HepG2 (cell line): ENCODE measurements around the gene ICE2. TPM values are rescaled to one million over a fixed set of nuclear protein-coding genes. Genes with fewer than 3 reads are reported as not detected.

Experiments
- ATAC-seq: fragments of 200-7000 bp; cut with Tn5 transposase; 3 replicates; pipeline ENCODE4 v1.9.1; 2020; ENCODE audit warnings: mild to moderate bottlenecking, moderate library complexity
- BruUV-seq: library from RNA; stranded (reverse); fragments of 400-500 nt; replicated peaks from 2 replicates; lab custom pipeline; 2021; lab: Mats Ljungman, UMichigan
- CTCF ChIA-PET: fragments of 300-600 bp; formaldehyde crosslinking; extraction: SDS; loops from one replicate; lab custom pipeline; 2021; ENCODE audit warnings: low total read pairs, inconsistent platforms, low intra/inter-chr PET ratio; lab: Yijun Ruan, JAX
- POLR2A ChIA-PET: fragments of 350-600 bp; sonication (Branson Sonifier 250); formaldehyde crosslinking; loops from one replicate; lab custom pipeline; 2020; ENCODE audit warnings: antibody characterized with exemption, inconsistent platforms; lab: Yijun Ruan, JAX
- DNase-seq: peaks from one replicate; pipeline ENCODE4 v3.0.0-alpha.2; 2015; ENCODE audit warnings: low spot score
- FAIRE-seq: peaks from 3 replicates; lab custom pipeline; 2011; peaks lifted over from hg19 to GRCh38; lab: Jason Lieb, UNC
- H2AFZ ChIP-seq: one replicate; pipeline ENCODE4 v1.6.1; 2011; ENCODE audit warnings: low read length, inconsistent platforms
- H3K27ac ChIP-seq: fragments of 300-600 bp; 3 replicates; pipeline ENCODE4 v1.8.0; 2011; ENCODE audit warnings: mixed run types, mild to moderate bottlenecking, mixed read lengths, low read length, inconsistent platforms; ENCODE audit not compliant: insufficient read depth; ENCODE audit errors: extremely low read length
- H3K27me3 ChIP-seq, 2 experiments: fragments of 200-600 bp in 1 of 2; 2 replicates in 1 of 2; 3 replicates in 1 of 2; pipeline versions ENCODE4 v1.6.0 to v1.8.0; 2011; ENCODE audit warnings: low read length in 2 of 2, mild to moderate bottlenecking in 2 of 2, moderate library complexity in 2 of 2, inconsistent platforms in 1 of 2; ENCODE audit not compliant: insufficient read depth in 2 of 2, control insufficient read depth in 1 of 2
- H3K36me3 ChIP-seq, 2 experiments: fragments of 200-600 bp in 1 of 2; replicated peaks in 1 of 2; 2 replicates in 1 of 2; 3 replicates in 1 of 2; pipeline versions ENCODE4 v1.5.1 to v1.8.0; 2011; ENCODE audit warnings: low read length in 2 of 2, inconsistent platforms in 1 of 2; ENCODE audit not compliant: insufficient read depth in 2 of 2, control insufficient read depth in 1 of 2
- H3K4me1 ChIP-seq: 2 replicates; pipeline ENCODE4 v1.5.1; 2012; ENCODE audit warnings: low read length, inconsistent platforms; ENCODE audit not compliant: insufficient read depth
- H3K4me2 ChIP-seq: 2 replicates; pipeline ENCODE4 v1.6.0; 2011; ENCODE audit warnings: low read depth, low read length, inconsistent platforms
- H3K4me3 ChIP-seq, 3 experiments: fragments of 200-600 bp in 1 of 3; sonication (generic), shearing (Covaris generic) in 1 of 3; replicated peaks in 1 of 3; 2 replicates each; pipeline ENCODE4 v1.5.1; 2011 to 2016; ENCODE audit warnings: low read length in 3 of 3, inconsistent platforms in 2 of 3, low read depth in 2 of 3, mild to moderate bottlenecking in 2 of 3, control low read depth in 1 of 3, mixed read lengths in 1 of 3; ENCODE audit not compliant: insufficient read depth in 1 of 3
- H3K79me2 ChIP-seq: one replicate; pipeline ENCODE4 v1.6.1; 2011; ENCODE audit warnings: low read length, inconsistent platforms; ENCODE audit not compliant: insufficient read depth
- H3K9ac ChIP-seq: 2 replicates; pipeline ENCODE4 v1.6.0; 2011; ENCODE audit warnings: mild to moderate bottlenecking, low read depth, low read length, inconsistent platforms; ENCODE audit not compliant: insufficient read depth
- H3K9me3 ChIP-seq: 2 replicates; pipeline ENCODE4 v1.5.1; 2012; ENCODE audit warnings: mild to moderate bottlenecking, low read length
- H4K20me1 ChIP-seq: 2 replicates; pipeline ENCODE4 v1.6.0; 2011; ENCODE audit warnings: inconsistent platforms, mild to moderate bottlenecking, low read length, moderate library complexity; ENCODE audit not compliant: insufficient read depth
- BCL6 ChIP-seq: IDR thresholded peaks from 2 replicates; pipeline ENCODE4 v1.6.1; 2016; ENCODE audit warnings: missing genetic modification reagents, missing compliant biosample characterization
- BORCS8-MEF2B ChIP-seq: sonication (generic); formaldehyde crosslinking; IDR thresholded peaks from 2 replicates; pipeline ENCODE4 v1.8.0; 2022; ENCODE audit warnings: mild to moderate bottlenecking, missing genetic modification reagents
- CBX5 ChIP-seq: sonication (generic); formaldehyde crosslinking; IDR thresholded peaks from 2 replicates; pipeline ENCODE4 v1.4.0; 2020; ENCODE audit warnings: missing genetic modification reagents, borderline replicate concordance
- CEBPG ChIP-seq: IDR thresholded peaks from 2 replicates; pipeline ENCODE4 v1.6.1; 2016
- ERF ChIP-seq: IDR thresholded peaks from 2 replicates; pipeline ENCODE4 v1.6.1; 2018; ENCODE audit warnings: missing biosample characterization, missing genetic modification reagents
- FOXK2 ChIP-seq: fragments of 450-650 bp; IDR thresholded peaks from 2 replicates; pipeline ENCODE4 v1.6.1; 2016
- GATAD2A ChIP-seq: IDR thresholded peaks from 2 replicates; pipeline ENCODE4 v1.6.1; 2016
- GMEB1 ChIP-seq: sonication (generic); formaldehyde crosslinking; IDR thresholded peaks from 2 replicates; pipeline ENCODE4 v1.5.1; 2020; ENCODE audit warnings: missing genetic modification reagents, mild to moderate bottlenecking, borderline replicate concordance
- KLF12 ChIP-seq: sonication (generic); formaldehyde crosslinking; IDR thresholded peaks from 2 replicates; pipeline ENCODE4 v1.4.0; 2020; ENCODE audit warnings: missing genetic modification reagents, borderline replicate concordance
- KLF6 ChIP-seq: IDR thresholded peaks from 2 replicates; pipeline ENCODE4 v1.8.0; 2016; ENCODE audit warnings: missing biosample characterization, missing genetic modification reagents
- PAWR ChIP-seq: sonication (generic); formaldehyde crosslinking; IDR thresholded peaks from 2 replicates; pipeline ENCODE4 v1.4.0; 2020; ENCODE audit warnings: missing genetic modification reagents, mild to moderate bottlenecking, borderline replicate concordance
- TP53 ChIP-seq: sonication (generic); formaldehyde crosslinking; conservative IDR thresholded peaks from 2 replicates; pipeline ENCODE4 v1.4.0; 2020; ENCODE audit warnings: missing genetic modification reagents
- TSC22D2 ChIP-seq: sonication (generic); formaldehyde crosslinking; IDR thresholded peaks from 2 replicates; pipeline ENCODE4 v1.5.1; 2020; ENCODE audit warnings: missing genetic modification reagents, mild to moderate bottlenecking, borderline replicate concordance
- U2AF2 ChIP-seq: fragments of 200-400 bp; formaldehyde crosslinking; IDR thresholded peaks from 2 replicates; pipeline ENCODE4 v1.6.1; 2017; ENCODE audit warnings: low read depth, mild to moderate bottlenecking, low read length
- ZC3H13 ChIP-seq: sonication (generic); formaldehyde crosslinking; IDR thresholded peaks from 2 replicates; pipeline ENCODE4 v1.8.1; 2023; ENCODE audit warnings: mild to moderate bottlenecking, missing genetic modification reagents, moderate library complexity
- ZKSCAN1 ChIP-seq: fragments of 150-350 bp; IDR thresholded peaks from 2 replicates; pipeline ENCODE4 v1.6.1; 2014; ENCODE audit warnings: low read length
- ZKSCAN5 ChIP-seq: sonication (generic); formaldehyde crosslinking; IDR thresholded peaks from 2 replicates; pipeline ENCODE4 v1.5.1; 2020; ENCODE audit warnings: mild to moderate bottlenecking, missing genetic modification reagents
- ZNF30 ChIP-seq: sonication (generic); formaldehyde crosslinking; IDR thresholded peaks from 2 replicates; pipeline ENCODE4 v1.5.0; 2020; ENCODE audit warnings: mild to moderate bottlenecking, missing genetic modification reagents
- ZNF331 ChIP-seq: sonication (generic); formaldehyde crosslinking; IDR thresholded peaks from 2 replicates; pipeline ENCODE4 v1.4.0; 2020; ENCODE audit warnings: missing genetic modification reagents
- ZNF383 ChIP-seq: sonication (generic); formaldehyde crosslinking; IDR thresholded peaks from 2 replicates; pipeline ENCODE4 v1.4.0; 2020; ENCODE audit warnings: missing genetic modification reagents, mild to moderate bottlenecking, borderline replicate concordance
- ZNF468 ChIP-seq: sonication (generic); formaldehyde crosslinking; IDR thresholded peaks from 2 replicates; pipeline ENCODE4 v1.8.0; 2022; ENCODE audit warnings: mild to moderate bottlenecking, moderate library complexity, missing genetic modification reagents
- ZNF598 ChIP-seq: sonication (generic); formaldehyde crosslinking; IDR thresholded peaks from 2 replicates; pipeline ENCODE4 v1.5.1; 2020; ENCODE audit warnings: mild to moderate bottlenecking, missing genetic modification reagents, borderline replicate concordance
- ZSCAN25 ChIP-seq: sonication (generic); formaldehyde crosslinking; IDR thresholded peaks from 2 replicates; pipeline ENCODE4 v1.8.0; 2022; ENCODE audit warnings: mild to moderate bottlenecking, missing genetic modification reagents
- ZSCAN29 ChIP-seq: sonication (generic); formaldehyde crosslinking; conservative IDR thresholded peaks from 2 replicates; pipeline ENCODE4 v1.4.0; 2020; ENCODE audit warnings: mild to moderate bottlenecking, missing genetic modification reagents
- WGBS: methylation state at CpG from one replicate; pipeline ENCODE4 v1.1.6; 2017; ENCODE audit warnings: low lambda C conversion rate; 5-methylcytosine and 5-hydroxymethylcytosine counted together
- in situ Hi-C: cut with HindIII; loops from 2 replicates; pipeline ENCODE4 v1.10.0; 2017; ENCODE audit warnings: low pct_unique_long_range_greater_than_20kb; ENCODE audit not compliant: extremely low pct_ligation_motif_present
- intact Hi-C: fragments of 100-400 bp; cut with micrococcal nuclease; formaldehyde crosslinking; loops from one replicate; pipeline ENCODE4 v1.10.0; 2022; ENCODE audit not compliant: unreplicated experiment
- polyA plus RNA-seq, 8 experiments: library from polyadenylated mRNA; depleted of rRNA in 3 of 8; stranded (reverse) in 7 of 8; unstranded in 1 of 8; fragments of >200 nt; fragmentation: Illumina TruSeq in 4 of 8; extraction: Trizol in 4 of 8; gene quantifications; 2 replicates each; pipeline versions ENCODE4 v1.2.1 to v1.2.3, GENCODE V29; 2011 to 2016; ENCODE audit warnings: low read depth in 4 of 8, missing spikeins in 1 of 8, mixed read lengths in 1 of 8; ENCODE audit not compliant: insufficient read depth in 1 of 8
- total RNA-seq, 5 experiments: library from RNA; depleted of rRNA; stranded (reverse); fragments of >200 nt; fragmentation: Illumina TruSeq; extraction: Trizol; gene quantifications; 2 replicates each; pipeline ENCODE4 v1.2.3, GENCODE V29; 2016; ENCODE audit warnings: low read depth in 1 of 5
- TF ChIP-seq, protein P1 (sequence below): sonication (generic); formaldehyde crosslinking; IDR thresholded peaks from 2 replicates; pipeline ENCODE4 v1.4.0; 2020; ENCODE audit warnings: mild to moderate bottlenecking, missing genetic modification reagents
- TF ChIP-seq, protein P2 (sequence below): sonication (generic); formaldehyde crosslinking; IDR thresholded peaks from 2 replicates; pipeline ENCODE4 v1.4.0; 2020; ENCODE audit warnings: missing genetic modification reagents; ENCODE audit errors: not compliant biosample characterization
- TF ChIP-seq, protein P3 (sequence below): sonication (generic); formaldehyde crosslinking; IDR thresholded peaks from 2 replicates; pipeline ENCODE4 v1.4.0; 2020; ENCODE audit warnings: mild to moderate bottlenecking, missing genetic modification reagents

Gene ICE2
- total and polyA plus RNA-seq, 2 of the 13 experiments (the other 11 are each of a cell fraction or from before 2014, with no cell fraction given) = 24.8 to 26.4 TPM

- peak; percentile 69 for DNase-seq
- Histone ChIP-seq H3K27ac (no peak overlapping the region), H2AFZ (no peak overlapping the region), H3K27me3 (no peaks in the 10 kb centered on the region), H4K20me1 (no peaks in the 10 kb centered on the region), H3K9me3 (no peaks in the 10 kb centered on the region), H3K4me2 (no peak overlapping the region; the same call in 1 of the 2 replicates), H3K4me1 (peaks cover 42% of the 10 kb centered on the region), H3K79me2 (no peaks in the 10 kb centered on the region), H3K4me3 (no peak overlapping the region), H3K9ac (no peak overlapping the region), H3K36me3 (peaks cover 2 to 14% of the 10 kb centered on the region in 2 experiments; a peak in 3 of 5 replicates)
- 48% methylated on average over 4 of the region's 4 CpGs for WGBS
- intact Hi-C loops = loop anchor here (1.0 kb wide), 1 partner anchor 14 kb away; the partner anchor contains the start of gene ICE2
- peak; percentile 37 for FAIRE-seq
- POLR2A ChIA-PET = no interaction called here
- BruUV-seq = no TSS peak
- CTCF ChIA-PET = no interaction called here
- in situ Hi-C loops = no loop called here
- peak; percentile 61; the same call in 2 of the 3 replicates for ATAC-seq
- TF ChIP-seq GMEB1 (CRISPR knock-in tag) (no peak), U2AF2 (no peak), ZKSCAN5 (CRISPR knock-in tag) (no peak), KLF6 (CRISPR knock-in tag) (no peak), ZSCAN25 (CRISPR knock-in tag) (no peak), GATAD2A (CRISPR knock-in tag) (peak; percentile 64), ZKSCAN1 (no peak), ZNF383 (CRISPR knock-in tag) (no peak), TSC22D2 (CRISPR knock-in tag) (no peak), KLF12 (CRISPR knock-in tag) (no peak), CBX5 (CRISPR knock-in tag) (no peak), ZNF468 (CRISPR knock-in tag) (no peak), ZSCAN29 (CRISPR knock-in tag) (no peak), ZNF30 (CRISPR knock-in tag) (no peak), ZC3H13 (CRISPR knock-in tag) (no peak), FOXK2 (peak; percentile 42; the same call in 1 of the 2 replicates), TP53 (no peak), ERF (no peak), PAWR (CRISPR knock-in tag) (no peak), CEBPG (CRISPR knock-in tag) (peak; percentile 68), ZNF598 (no peak), ZNF331 (no peak), BCL6 (CRISPR knock-in tag) (peak; percentile 62; the same call in 1 of the 2 replicates), BORCS8-MEF2B (CRISPR knock-in tag) (no peak)
- TF ChIP-seq, protein P1, sequence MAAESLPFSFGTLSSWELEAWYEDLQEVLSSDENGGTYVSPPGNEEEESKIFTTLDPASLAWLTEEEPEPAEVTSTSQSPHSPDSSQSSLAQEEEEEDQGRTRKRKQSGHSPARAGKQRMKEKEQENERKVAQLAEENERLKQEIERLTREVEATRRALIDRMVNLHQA = no peak
- TF ChIP-seq, protein P2, sequence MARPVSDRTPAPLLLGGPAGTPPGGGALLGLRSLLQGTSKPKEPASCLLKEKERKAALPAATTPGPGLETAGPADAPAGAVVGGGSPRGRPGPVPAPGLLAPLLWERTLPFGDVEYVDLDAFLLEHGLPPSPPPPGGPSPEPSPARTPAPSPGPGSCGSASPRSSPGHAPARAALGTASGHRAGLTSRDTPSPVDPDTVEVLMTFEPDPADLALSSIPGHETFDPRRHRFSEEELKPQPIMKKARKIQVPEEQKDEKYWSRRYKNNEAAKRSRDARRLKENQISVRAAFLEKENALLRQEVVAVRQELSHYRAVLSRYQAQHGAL (CRISPR knock-in tag) = no peak
- TF ChIP-seq, protein P3, sequence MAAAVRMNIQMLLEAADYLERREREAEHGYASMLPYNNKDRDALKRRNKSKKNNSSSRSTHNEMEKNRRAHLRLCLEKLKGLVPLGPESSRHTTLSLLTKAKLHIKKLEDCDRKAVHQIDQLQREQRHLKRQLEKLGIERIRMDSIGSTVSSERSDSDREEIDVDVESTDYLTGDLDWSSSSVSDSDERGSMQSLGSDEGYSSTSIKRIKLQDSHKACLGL (CRISPR knock-in tag) = no peak
Measured at GRCh38 chr15:60493166-60493565, 14.2 kb upstream of the ICE2 start.
